Measurements from ENCODE around the gene PMPCA. TPM values are rescaled to one million over a fixed set of nuclear protein-coding genes. Genes with fewer than 3 reads are reported as not detected.

PMPCA gene
- total RNA-seq, 1 donor from 2014 or later = 94.4 TPM

DNA sequence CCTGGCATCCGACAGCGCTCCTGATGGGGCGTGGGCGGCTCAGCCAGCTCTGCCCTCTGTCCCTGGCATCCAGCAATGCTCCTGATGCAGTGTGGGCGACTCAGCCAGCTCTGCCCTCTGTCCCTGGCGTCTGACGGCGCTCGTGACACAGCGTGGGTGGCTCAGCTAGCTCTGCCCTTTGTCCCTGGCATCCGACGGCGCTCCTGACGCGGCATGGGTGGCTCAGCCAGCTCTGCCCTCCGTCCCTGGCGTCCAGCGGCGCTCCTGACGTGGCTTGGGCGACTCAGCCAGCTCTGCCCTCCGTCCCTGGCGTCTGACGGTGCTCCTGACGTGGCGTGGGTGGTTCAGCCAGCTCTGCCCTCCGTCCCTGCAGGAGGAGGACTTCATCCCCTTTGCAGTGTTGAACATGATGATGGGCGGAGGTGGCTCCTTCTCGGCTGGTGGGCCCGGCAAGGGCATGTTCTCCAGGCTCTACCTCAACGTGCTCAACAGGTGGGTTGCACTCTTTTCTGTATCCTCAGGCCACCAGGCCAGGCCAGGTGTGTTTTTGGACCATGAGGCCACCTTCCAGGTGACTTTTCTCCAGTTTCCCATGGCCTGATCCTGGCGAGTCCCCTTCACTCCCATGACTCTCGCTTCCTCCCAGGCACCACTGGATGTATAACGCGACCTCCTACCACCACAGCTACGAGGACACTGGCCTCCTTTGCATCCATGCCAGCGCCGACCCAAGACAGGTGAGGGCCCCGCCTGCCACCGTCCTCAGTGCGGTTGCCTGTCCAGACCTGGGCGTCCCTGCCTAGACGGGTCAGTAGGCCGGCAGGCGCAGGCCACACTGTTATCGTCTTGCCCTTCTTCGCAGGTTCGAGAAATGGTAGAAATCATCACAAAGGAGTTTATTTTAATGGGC lies 8.0 kb downstream of the PMPCA start:
- FAIRE-seq = no peak
- Mint-ChIP-seq H3K4me3 (ENCODE audit: unreplicated experiment) (peak overlapping the region; percentile 21), H3K36me3 (ENCODE audit: low read depth, unreplicated experiment) (peaks cover 21% of the 10 kb centered on the region)

DNA sequence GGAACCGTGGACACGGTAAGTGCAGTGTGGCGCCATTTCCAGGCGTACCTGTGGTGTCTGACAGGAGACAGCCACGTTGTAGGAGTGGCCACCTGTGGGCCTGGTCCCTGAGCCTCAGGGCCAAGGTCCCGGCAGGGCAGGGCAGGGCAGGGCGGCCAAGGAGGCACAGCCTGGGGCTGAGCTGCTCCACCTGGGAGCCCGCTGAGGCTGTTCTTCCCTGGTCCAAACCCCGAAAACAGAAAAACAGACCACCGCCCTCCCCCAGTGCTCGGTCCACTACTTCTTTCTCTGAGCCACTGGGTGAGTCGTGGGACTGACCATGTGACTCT lies 8.6 kb downstream of the PMPCA start:
- Histone ChIP-seq H3K4me1 (ENCODE audit: insufficient read depth, low read length) (no peaks in the 10 kb centered on the region), H3K9me3 (ENCODE audit: insufficient read depth, low read depth, low read length) (no peaks in the 10 kb centered on the region), H2AFZ (ENCODE audit: low read depth, low read length) (no peak overlapping the region), H3K9ac (ENCODE audit: low read length) (no peak overlapping the region), H3K36me3 (ENCODE audit: insufficient read depth, low read length) (peaks cover 52% of the 10 kb centered on the region), H3K27ac (ENCODE audit: low read depth, low read length) (no peak overlapping the region), H3K27me3 (ENCODE audit: insufficient read depth, low read length) (no peaks in the 10 kb centered on the region), H3K4me2 (ENCODE audit: low read length) (no peak overlapping the region), H3K4me3 (ENCODE audit: insufficient read depth, low read depth, low read length) (no peak overlapping the region), H4K20me1 (ENCODE audit: insufficient read depth, low read length) (peaks cover 33% of the 10 kb centered on the region), H3K79me2 (ENCODE audit: insufficient read depth, low read length) (peaks cover 32% of the 10 kb centered on the region)
- TF ChIP-seq EZH2 (IDR thresholded peaks at IDR 0.05; ENCODE audit: insufficient read depth, low read length) (no peak), CTCF (IDR thresholded peaks at IDR 0.05; ENCODE audit: insufficient read depth, low read depth, low read length) (no peak)
- H3K27me3 Mint-ChIP-seq (ENCODE audit: low read depth, unreplicated experiment) = no peaks in the 10 kb centered on the region
- DNase-seq (ENCODE audit: low read depth) (no peak), FAIRE-seq (no peak)
- no peaks in the 10 kb centered on the region for H3K9me3 Mint-ChIP-seq (ENCODE audit: unreplicated experiment)
- no peak overlapping the region for H3K4me3 Mint-ChIP-seq (ENCODE audit: unreplicated experiment)
- peaks cover 16% of the 10 kb centered on the region for H3K36me3 Mint-ChIP-seq (ENCODE audit: low read depth, unreplicated experiment)
- H3K27ac Mint-ChIP-seq (ENCODE audit: unreplicated experiment) = no peak overlapping the region
- H3K4me1 Mint-ChIP-seq (ENCODE audit: low read depth, unreplicated experiment) = no peaks in the 10 kb centered on the region

More for the DNA sequence above, 8.0 kb downstream of the PMPCA start:
- Histone ChIP-seq H3K27ac (ENCODE audit: low read depth, low read length) (no peak overlapping the region), H3K36me3 (ENCODE audit: insufficient read depth, low read length) (peaks cover 55% of the 10 kb centered on the region), H3K27me3 (ENCODE audit: insufficient read depth, low read length) (no peaks in the 10 kb centered on the region), H2AFZ (ENCODE audit: low read depth, low read length) (no peak overlapping the region), H3K79me2 (ENCODE audit: insufficient read depth, low read length) (peaks cover 38% of the 10 kb centered on the region), H3K4me1 (ENCODE audit: insufficient read depth, low read length) (no peaks in the 10 kb centered on the region), H3K4me3 (ENCODE audit: insufficient read depth, low read depth, low read length) (no peak overlapping the region), H4K20me1 (ENCODE audit: insufficient read depth, low read length) (peaks cover 39% of the 10 kb centered on the region), H3K9ac (ENCODE audit: low read length) (no peak overlapping the region), H3K9me3 (ENCODE audit: insufficient read depth, low read depth, low read length) (no peaks in the 10 kb centered on the region), H3K4me2 (ENCODE audit: low read length) (no peak overlapping the region)
- Mint-ChIP-seq H3K27me3 (ENCODE audit: low read depth, unreplicated experiment) (no peaks in the 10 kb centered on the region), H3K27ac (ENCODE audit: unreplicated experiment) (no peak overlapping the region), H3K9me3 (ENCODE audit: unreplicated experiment) (no peaks in the 10 kb centered on the region), H3K4me1 (ENCODE audit: low read depth, unreplicated experiment) (no peaks in the 10 kb centered on the region)
- TF ChIP-seq EZH2 (IDR thresholded peaks at IDR 0.05; ENCODE audit: insufficient read depth, low read length) (no peak), CTCF (IDR thresholded peaks at IDR 0.05; ENCODE audit: insufficient read depth, low read depth, low read length) (no peak)
- DNase-seq (ENCODE audit: low read depth) = no peak

DNA sequence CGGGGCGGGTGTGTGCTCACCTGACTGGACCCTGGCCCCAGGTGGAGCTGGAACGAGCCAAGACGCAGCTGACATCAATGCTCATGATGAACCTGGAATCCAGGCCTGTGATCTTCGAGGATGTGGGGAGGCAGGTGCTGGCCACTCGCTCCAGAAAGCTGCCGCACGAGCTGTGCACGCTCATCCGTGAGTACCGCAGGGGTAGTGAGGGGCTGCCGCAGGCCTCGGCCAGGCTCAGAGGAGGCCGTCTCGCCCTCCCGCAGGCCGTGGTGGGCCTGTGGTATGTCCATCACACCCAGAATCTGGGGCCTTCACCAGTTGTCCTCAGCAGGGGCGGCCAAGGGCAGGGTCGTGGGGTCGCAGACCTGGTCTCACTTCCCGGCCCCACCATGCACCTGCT lies 11.3 kb downstream of the PMPCA start:
- Histone ChIP-seq H2AFZ (ENCODE audit: low read depth, low read length) (no peak overlapping the region), H3K4me2 (ENCODE audit: low read length) (no peak overlapping the region), H3K79me2 (ENCODE audit: insufficient read depth, low read length) (peaks cover 10% of the 10 kb centered on the region), H3K27ac (ENCODE audit: low read depth, low read length) (no peak overlapping the region), H3K9ac (ENCODE audit: low read length) (no peak overlapping the region), H3K36me3 (ENCODE audit: insufficient read depth, low read length) (peaks cover 32% of the 10 kb centered on the region), H3K27me3 (ENCODE audit: insufficient read depth, low read length) (no peaks in the 10 kb centered on the region), H3K4me3 (ENCODE audit: insufficient read depth, low read depth, low read length) (no peak overlapping the region), H3K9me3 (ENCODE audit: insufficient read depth, low read depth, low read length) (no peaks in the 10 kb centered on the region), H4K20me1 (ENCODE audit: insufficient read depth, low read length) (peaks cover 26% of the 10 kb centered on the region), H3K4me1 (ENCODE audit: insufficient read depth, low read length) (no peaks in the 10 kb centered on the region)
- H3K36me3 Mint-ChIP-seq (ENCODE audit: low read depth, unreplicated experiment) = peaks cover 7% of the 10 kb centered on the region
- H3K9me3 Mint-ChIP-seq (ENCODE audit: unreplicated experiment) = no peaks in the 10 kb centered on the region
- FAIRE-seq (no peak), DNase-seq (ENCODE audit: low read depth) (no peak)
- no peak overlapping the region for H3K27ac Mint-ChIP-seq (ENCODE audit: unreplicated experiment)
- peak overlapping the region; percentile 45 for H3K4me3 Mint-ChIP-seq (ENCODE audit: unreplicated experiment)
- H3K27me3 Mint-ChIP-seq (ENCODE audit: low read depth, unreplicated experiment) = no peaks in the 10 kb centered on the region
- TF ChIP-seq EZH2 (IDR thresholded peaks at IDR 0.05; ENCODE audit: insufficient read depth, low read length) (no peak), CTCF (IDR thresholded peaks at IDR 0.05; ENCODE audit: insufficient read depth, low read depth, low read length) (no peak)
- no peaks in the 10 kb centered on the region for H3K4me1 Mint-ChIP-seq (ENCODE audit: low read depth, unreplicated experiment)

All from astrocyte (in vitro differentiated cells and primary cell).